ENCODE data around the gene KCNA2. TPM values are rescaled to one million over a fixed set of nuclear protein-coding genes. Genes with fewer than 3 reads are reported as not detected.

Gene KCNA2
- polyA plus RNA-seq, 4 donors = 0.40 to 0.49 (median 0.46) TPM

Other genes with a start within 250 kb of the KCNA2 start
- 10 to 100 TPM; 14.2 to 97.3 (median 71.0) TPM for gene SLC16A4, start 215.3 kb downstream of the KCNA2 start, polyA plus RNA-seq (ENCODE audit: insufficient read length in 4 of 4)
- 100 to 1,000 TPM; 106 to 284 (median 260) TPM for gene LAMTOR5, start 198.7 kb downstream of the KCNA2 start, polyA plus RNA-seq (ENCODE audit: insufficient read length in 4 of 4)
- under 1 TPM in 3 of 4 donors, not detected in 1; 0.11 to 0.96 (median 0.34) TPM for gene PROK1, start 155.2 kb downstream of the KCNA2 start, polyA plus RNA-seq (ENCODE audit: insufficient read length in 4 of 4)
- not detected for gene KCNA10, start 87.2 kb downstream of the KCNA2 start, polyA plus RNA-seq (ENCODE audit: insufficient read length in 4 of 4)
- under 1 TPM; 0.11 to 0.22 (median 0.16) TPM for gene KCNA3, start 68.6 kb upstream of the KCNA2 start, polyA plus RNA-seq (ENCODE audit: insufficient read length in 4 of 4)